Caco-2 (cell line): Measurements from ENCODE around the gene PRKCQ. TPM values are rescaled to one million over a fixed set of nuclear protein-coding genes. Genes with fewer than 3 reads are reported as not detected.

Source experiments
- BruUV-seq: library from RNA; stranded (reverse); fragments of 400-500 nt; replicated peaks from 2 replicates; lab custom pipeline; 2021; lab: Mats Ljungman, UMichigan
- CTCF ChIA-PET: fragments of 300-600 bp; sonication (Branson Sonifier 250); formaldehyde crosslinking; loops from one replicate; lab custom pipeline; 2022; ENCODE audit warnings: antibody characterized with exemption; lab: Charles Lee
- POLR2A ChIA-PET: fragments of 300-600 bp; sonication (Branson Sonifier 250); formaldehyde crosslinking; loops from one replicate; lab custom pipeline; 2022; ENCODE audit warnings: antibody characterized with exemption; lab: Charles Lee
- DNase-seq, 2 experiments: peaks; one replicate each; pipeline versions ENCODE4 v3.0.0 to v3.0.0-alpha.2; 2020 to 2022
- H3K27me3 ChIP-seq: replicated peaks from 2 replicates; pipeline ENCODE4 v1.6.0; 2011; ENCODE audit warnings: low read length; ENCODE audit not compliant: control insufficient read depth, insufficient read depth
- H3K36me3 ChIP-seq: 2 replicates; pipeline ENCODE4 v1.5.1; 2011; ENCODE audit warnings: low read length; ENCODE audit not compliant: control insufficient read depth, insufficient read depth
- H3K4me1 ChIP-seq: fragments of 250-450 bp; sonication (Bioruptor Pico); 2 replicates; pipeline ENCODE4 v1.5.1; 2020; ENCODE audit warnings: mild to moderate bottlenecking
- H3K4me3 ChIP-seq: 2 replicates; pipeline ENCODE4 v1.5.1; 2011; ENCODE audit warnings: low read depth, mild to moderate bottlenecking, control low read depth, low read length
- H3K9me3 ChIP-seq: fragments of 250-450 bp; sonication (Bioruptor Pico); 2 replicates; pipeline ENCODE4 v1.5.1; 2020; ENCODE audit warnings: mild to moderate bottlenecking, moderate library complexity
- H3K27ac Mint-ChIP-seq: one replicate; pipeline ENCODE4 v1.8.0; 2022; ENCODE audit warnings: mixed read lengths; ENCODE audit not compliant: unreplicated experiment
- H3K27me3 Mint-ChIP-seq: one replicate; pipeline ENCODE4 v1.8.0; 2022; ENCODE audit warnings: mixed read lengths; ENCODE audit not compliant: insufficient read depth, unreplicated experiment
- H3K36me3 Mint-ChIP-seq: one replicate; pipeline ENCODE4 v1.8.0; 2022; ENCODE audit warnings: mild to moderate bottlenecking, mixed read lengths; ENCODE audit not compliant: insufficient read depth, unreplicated experiment
- H3K4me1 Mint-ChIP-seq: one replicate; pipeline ENCODE4 v1.8.0; 2022; ENCODE audit warnings: low read depth, mixed read lengths; ENCODE audit not compliant: unreplicated experiment
- H3K4me3 Mint-ChIP-seq: one replicate; pipeline ENCODE4 v1.8.0; 2022; ENCODE audit warnings: mild to moderate bottlenecking, moderate library complexity, mixed read lengths; ENCODE audit not compliant: unreplicated experiment
- H3K9me3 Mint-ChIP-seq: one replicate; pipeline ENCODE4 v1.8.0; 2022; ENCODE audit warnings: mixed read lengths; ENCODE audit not compliant: unreplicated experiment
- CTCF ChIP-seq, 2 experiments: fragments of 200-600 bp in 1 of 2; IDR thresholded peaks; 1 replicate in 1 of 2; 2 replicates in 1 of 2; pipeline versions ENCODE4 v1.5.1 to v1.8.0; 2011 to 2022; ENCODE audit warnings: antibody characterized with exemption in 1 of 2, control low read depth in 1 of 2, inconsistent platforms in 1 of 2, low read depth in 1 of 2, low read length in 1 of 2, mild to moderate bottlenecking in 1 of 2, moderate library complexity in 1 of 2; ENCODE audit not compliant: insufficient read depth in 1 of 2, severe bottlenecking in 1 of 2, unreplicated experiment in 1 of 2
- intact Hi-C: fragments of 100-400 bp; cut with micrococcal nuclease; formaldehyde crosslinking; loops from one replicate; pipeline ENCODE4 v1.10.0; 2022; ENCODE audit not compliant: unreplicated experiment
- total RNA-seq: library from RNA; stranded (reverse); gene quantifications from 2 replicates; pipeline ENCODE4 v1.2.3, GENCODE V29; 2022

PRKCQ gene
- total RNA-seq, 1 experiment from 2014 or later, result 2.4 TPM

GRCh38 chr10:6379015-6379776, 200.9 kb downstream of the PRKCQ start:
- Histone ChIP-seq H3K4me1 (no peaks in the 10 kb centered on the region), H3K36me3 (no peaks in the 10 kb centered on the region), H3K27me3 (no peaks in the 10 kb centered on the region), H3K9me3 (peaks cover 41% of the 10 kb centered on the region), H3K4me3 (no peak overlapping the region)
- TF ChIP-seq CTCF (IDR thresholded peaks at IDR 0.05; ENCODE audit: insufficient read depth in 1 of 2, low read depth in 1 of 2, low read length in 1 of 2, severe bottlenecking in 1 of 2, unreplicated experiment in 1 of 2), result no peak
- ChIA-PET CTCF (no interaction called here), POLR2A (interaction anchor here (0.5 kb wide), 1 partner anchor 111 kb away, joined by 3 read pairs; no protein-coding TSS in a partner anchor)
- H3K4me3 Mint-ChIP-seq, result no peak overlapping the region
- BruUV-seq, result no TSS peak
- DNase-seq, result no peak
- no peaks in the 10 kb centered on the region for H3K36me3 Mint-ChIP-seq
- peaks cover 40% of the 10 kb centered on the region for H3K9me3 Mint-ChIP-seq
- no peaks in the 10 kb centered on the region for H3K27me3 Mint-ChIP-seq
- H3K27ac Mint-ChIP-seq, result no peak overlapping the region
- intact Hi-C loops, result no loop called here
- no peaks in the 10 kb centered on the region for H3K4me1 Mint-ChIP-seq
